Caco-2 (cell line): Measurements from ENCODE around the gene GLRX2. TPM values are rescaled to one million over a fixed set of nuclear protein-coding genes. Genes with fewer than 3 reads are reported as not detected.

Source experiments
- BruUV-seq: library from RNA; stranded (reverse); fragments of 400-500 nt; replicated peaks from 2 replicates; lab custom pipeline; 2021; lab: Mats Ljungman, UMichigan
- CTCF ChIA-PET: fragments of 300-600 bp; sonication (Branson Sonifier 250); formaldehyde crosslinking; loops from one replicate; lab custom pipeline; 2022; ENCODE audit warnings: antibody characterized with exemption; lab: Charles Lee
- POLR2A ChIA-PET: fragments of 300-600 bp; sonication (Branson Sonifier 250); formaldehyde crosslinking; loops from one replicate; lab custom pipeline; 2022; ENCODE audit warnings: antibody characterized with exemption; lab: Charles Lee
- DNase-seq, 2 experiments: peaks; one replicate each; pipeline versions ENCODE4 v3.0.0 to v3.0.0-alpha.2; 2020 to 2022
- H3K27me3 ChIP-seq: replicated peaks from 2 replicates; pipeline ENCODE4 v1.6.0; 2011; ENCODE audit warnings: low read length; ENCODE audit not compliant: control insufficient read depth, insufficient read depth
- H3K36me3 ChIP-seq: 2 replicates; pipeline ENCODE4 v1.5.1; 2011; ENCODE audit warnings: low read length; ENCODE audit not compliant: control insufficient read depth, insufficient read depth
- H3K4me1 ChIP-seq: fragments of 250-450 bp; sonication (Bioruptor Pico); 2 replicates; pipeline ENCODE4 v1.5.1; 2020; ENCODE audit warnings: mild to moderate bottlenecking
- H3K4me3 ChIP-seq: 2 replicates; pipeline ENCODE4 v1.5.1; 2011; ENCODE audit warnings: low read depth, mild to moderate bottlenecking, control low read depth, low read length
- H3K9me3 ChIP-seq: fragments of 250-450 bp; sonication (Bioruptor Pico); 2 replicates; pipeline ENCODE4 v1.5.1; 2020; ENCODE audit warnings: mild to moderate bottlenecking, moderate library complexity
- H3K27ac Mint-ChIP-seq: one replicate; pipeline ENCODE4 v1.8.0; 2022; ENCODE audit warnings: mixed read lengths; ENCODE audit not compliant: unreplicated experiment
- H3K27me3 Mint-ChIP-seq: one replicate; pipeline ENCODE4 v1.8.0; 2022; ENCODE audit warnings: mixed read lengths; ENCODE audit not compliant: insufficient read depth, unreplicated experiment
- H3K36me3 Mint-ChIP-seq: one replicate; pipeline ENCODE4 v1.8.0; 2022; ENCODE audit warnings: mild to moderate bottlenecking, mixed read lengths; ENCODE audit not compliant: insufficient read depth, unreplicated experiment
- H3K4me1 Mint-ChIP-seq: one replicate; pipeline ENCODE4 v1.8.0; 2022; ENCODE audit warnings: low read depth, mixed read lengths; ENCODE audit not compliant: unreplicated experiment
- H3K4me3 Mint-ChIP-seq: one replicate; pipeline ENCODE4 v1.8.0; 2022; ENCODE audit warnings: mild to moderate bottlenecking, moderate library complexity, mixed read lengths; ENCODE audit not compliant: unreplicated experiment
- H3K9me3 Mint-ChIP-seq: one replicate; pipeline ENCODE4 v1.8.0; 2022; ENCODE audit warnings: mixed read lengths; ENCODE audit not compliant: unreplicated experiment
- CTCF ChIP-seq, 2 experiments: fragments of 200-600 bp in 1 of 2; IDR thresholded peaks; 1 replicate in 1 of 2; 2 replicates in 1 of 2; pipeline versions ENCODE4 v1.5.1 to v1.8.0; 2011 to 2022; ENCODE audit warnings: antibody characterized with exemption in 1 of 2, control low read depth in 1 of 2, inconsistent platforms in 1 of 2, low read depth in 1 of 2, low read length in 1 of 2, mild to moderate bottlenecking in 1 of 2, moderate library complexity in 1 of 2; ENCODE audit not compliant: insufficient read depth in 1 of 2, severe bottlenecking in 1 of 2, unreplicated experiment in 1 of 2
- intact Hi-C: fragments of 100-400 bp; cut with micrococcal nuclease; formaldehyde crosslinking; loops from one replicate; pipeline ENCODE4 v1.10.0; 2022; ENCODE audit not compliant: unreplicated experiment
- total RNA-seq: library from RNA; stranded (reverse); gene quantifications from 2 replicates; pipeline ENCODE4 v1.2.3, GENCODE V29; 2022

Gene GLRX2
- total RNA-seq, 1 experiment from 2014 or later = 20.7 TPM

- no TSS peak for BruUV-seq
- Histone ChIP-seq H3K4me1 (peaks cover 12% of the 10 kb centered on the region), H3K36me3 (peaks cover 2% of the 10 kb centered on the region), H3K27me3 (no peaks in the 10 kb centered on the region), H3K9me3 (no peaks in the 10 kb centered on the region), H3K4me3 (no peak overlapping the region)
- H3K27ac Mint-ChIP-seq = no peak overlapping the region
- TF ChIP-seq CTCF (IDR thresholded peaks at IDR 0.05; ENCODE audit: insufficient read depth in 1 of 2, low read depth in 1 of 2, low read length in 1 of 2, severe bottlenecking in 1 of 2, unreplicated experiment in 1 of 2) = no peak
- H3K9me3 Mint-ChIP-seq = no peaks in the 10 kb centered on the region
- intact Hi-C loops = no loop called here
- H3K36me3 Mint-ChIP-seq = peaks cover 39% of the 10 kb centered on the region
- H3K4me3 Mint-ChIP-seq = no peak overlapping the region
- peaks cover 9% of the 10 kb centered on the region for H3K4me1 Mint-ChIP-seq
- H3K27me3 Mint-ChIP-seq = no peaks in the 10 kb centered on the region
- POLR2A ChIA-PET = no interaction called here
- no peak for DNase-seq
- CTCF ChIA-PET = interaction anchor here (0.6 kb wide), 1 partner anchor 10 kb away, joined by 5 read pairs; no protein-coding TSS in a partner anchor
Measured at GRCh38 chr1:193125369-193125768, 20.2 kb upstream of the GLRX2 start.

GRCh38 chr1:193123751-193124150 lies 18.5 kb upstream of the GLRX2 start:
- TF ChIP-seq CTCF (IDR thresholded peaks at IDR 0.05; ENCODE audit: insufficient read depth in 1 of 2, low read depth in 1 of 2, low read length in 1 of 2, severe bottlenecking in 1 of 2, unreplicated experiment in 1 of 2) = no peak
- Histone ChIP-seq H3K9me3 (no peaks in the 10 kb centered on the region), H3K27me3 (no peaks in the 10 kb centered on the region), H3K4me3 (no peak overlapping the region), H3K4me1 (peaks cover 12% of the 10 kb centered on the region), H3K36me3 (peaks cover 2% of the 10 kb centered on the region)
- H3K27ac Mint-ChIP-seq = no peak overlapping the region
- no peak for DNase-seq
- intact Hi-C loops = no loop called here
- no TSS peak for BruUV-seq
- peak overlapping the region; percentile 89 for H3K4me3 Mint-ChIP-seq
- ChIA-PET CTCF (no interaction called here), POLR2A (no interaction called here)
- no peaks in the 10 kb centered on the region for H3K9me3 Mint-ChIP-seq
- no peaks in the 10 kb centered on the region for H3K27me3 Mint-ChIP-seq
- peaks cover 9% of the 10 kb centered on the region for H3K4me1 Mint-ChIP-seq
- H3K36me3 Mint-ChIP-seq = peaks cover 36% of the 10 kb centered on the region

GRCh38 chr1:193121616-193122593 lies 16.7 kb upstream of the GLRX2 start, which contains the start of gene CDC73:
Gene CDC73 (plus strand): TSS chr1:193122031. CDS start chr1:193122201, 170 bp downstream.
- Mint-ChIP-seq H3K27me3 (no peaks in the 10 kb centered on the region), H3K27ac (peak within 1 kb of the TSS; percentile 94), H3K9me3 (no peaks in the 10 kb centered on the region), H3K4me3 (peak within 1 kb of the TSS; percentile 89), H3K36me3 (peaks cover 29% of the 10 kb centered on the region), H3K4me1 (peaks cover 9% of the 10 kb centered on the region)
- ChIA-PET POLR2A (interaction anchor here (1.5 kb wide), 1 partner anchor 17 kb away, joined by 3 read pairs; the partner anchor contains the start of gene GLRX2), CTCF (interaction anchor here (0.6 to 0.9 kb wide), 3 partner anchors 17 to 648 kb away, joined by 3 to 8 read pairs (median 3); partner anchors contain the start of genes GLRX2 and UCHL5)
- H3K9me3 ChIP-seq = no peaks in the 10 kb centered on the region
- H3K4me1 ChIP-seq = peaks cover 12% of the 10 kb centered on the region
- intact Hi-C loops = loop anchor here (1.0 kb wide), 5 partner anchors 11 to 317 kb away; partner anchors contain the start of genes GLRX2, RO60 and UCHL5
- H3K4me3 ChIP-seq = peak within 1 kb of the TSS; percentile 79
- peak; percentile 97 for DNase-seq
- H3K36me3 ChIP-seq = peaks cover 2% of the 10 kb centered on the region; the same call in 1 of the 2 replicates
- H3K27me3 ChIP-seq = no peaks in the 10 kb centered on the region
- peak; percentile 83 to 88 for TF ChIP-seq CTCF (IDR thresholded peaks at IDR 0.05; ENCODE audit: insufficient read depth in 1 of 2, low read depth in 1 of 2, low read length in 1 of 2, severe bottlenecking in 1 of 2, unreplicated experiment in 1 of 2)
- BruUV-seq = TSS peak; percentile 53
